ENCODE data around the gene CFAP97D1. TPM values are rescaled to one million over a fixed set of nuclear protein-coding genes. Genes with fewer than 3 reads are reported as not detected.

The CFAP97D1 gene
- total RNA-seq, 4 donors from 2014 or later: 0.42 TPM; not detected in 3

- Histone ChIP-seq H3K36me3 (peaks cover 0 to 24% (median 0%) of the 10 kb centered on the region in 3 donors), H3K27ac (no peak overlapping the region), H3K27me3 (no peaks in the 10 kb centered on the region), H3K4me1 (no peaks in the 10 kb centered on the region), H3K4me3 (no peak overlapping the region), H3K9me3 (no peaks in the 10 kb centered on the region)
- no peak for DNase-seq (ENCODE audit: low spot score in 2 of 2)
- no peak for TF ChIP-seq POLR2A (IDR thresholded peaks at IDR 0.05)
- TF ChIP-seq EP300 (IDR thresholded peaks at IDR 0.05): no peak
- TF ChIP-seq CTCF (IDR thresholded peaks at IDR 0.05): no peak
- WGBS, 2 donors: 75 to 78% methylated on average over 3 of the region's 3 CpGs
Observed at GRCh38 chr17:43801844-43802243, 21.6 kb downstream of the CFAP97D1 start.

GRCh38 chr17:43803758-43804157 lies 23.5 kb downstream of the CFAP97D1 start:
- WGBS, 2 donors: 25 to 49% methylated on average over 4 of the region's 4 CpGs
- Histone ChIP-seq H3K9me3 (no peaks in the 10 kb centered on the region), H3K36me3 (peaks cover 0 to 36% (median 0%) of the 10 kb centered on the region in 3 donors), H3K4me3 (no peak overlapping the region), H3K27me3 (no peaks in the 10 kb centered on the region), H3K27ac (no peak overlapping the region), H3K4me1 (no peaks in the 10 kb centered on the region)
- no peak for DNase-seq (ENCODE audit: low spot score in 2 of 2)
- no peak for TF ChIP-seq CTCF (IDR thresholded peaks at IDR 0.05)
- TF ChIP-seq POLR2A (IDR thresholded peaks at IDR 0.05): no peak
- no peak for TF ChIP-seq EP300 (IDR thresholded peaks at IDR 0.05)

- H3K9me3 ChIP-seq: no peaks in the 10 kb centered on the region
- TF ChIP-seq POLR2A (IDR thresholded peaks at IDR 0.05) (no peak), CTCF (IDR thresholded peaks at IDR 0.05) (no peak)
- no peak overlapping the region for H3K27ac ChIP-seq
- no peaks in the 10 kb centered on the region for H3K27me3 ChIP-seq
- DNase-seq (ENCODE audit: low spot score in 2 of 2): no peak
- H3K4me3 ChIP-seq: no peak overlapping the region
- H3K36me3 ChIP-seq: peaks cover 0 to 46% (median 0%) of the 10 kb centered on the region in 3 donors
- H3K4me1 ChIP-seq: no peaks in the 10 kb centered on the region
Observed at GRCh38 chr17:43805117-43805516, 24.9 kb downstream of the CFAP97D1 start.

GRCh38 chr17:43808076-43808475 lies 27.8 kb downstream of the CFAP97D1 start:
- no peaks in the 10 kb centered on the region for H3K4me1 ChIP-seq
- 85 to 90% methylated on average over 4 of the region's 4 CpGs for WGBS, 2 donors
- no peak overlapping the region for H3K4me3 ChIP-seq
- no peak for DNase-seq (ENCODE audit: low spot score in 2 of 2)
- TF ChIP-seq CTCF (IDR thresholded peaks at IDR 0.05): no peak
- TF ChIP-seq POLR2A (IDR thresholded peaks at IDR 0.05): no peak
- TF ChIP-seq EP300 (IDR thresholded peaks at IDR 0.05): no peak
- H3K36me3 ChIP-seq: peaks cover 0 to 54% (median 0%) of the 10 kb centered on the region in 3 donors
- H3K27ac ChIP-seq: no peak overlapping the region
- H3K9me3 ChIP-seq: no peaks in the 10 kb centered on the region
- no peaks in the 10 kb centered on the region for H3K27me3 ChIP-seq

- Histone ChIP-seq H3K36me3 (peaks cover 0 to 61% (median 0%) of the 10 kb centered on the region in 3 donors), H3K4me3 (no peak overlapping the region), H3K27me3 (no peaks in the 10 kb centered on the region), H3K9me3 (no peaks in the 10 kb centered on the region), H3K4me1 (no peaks in the 10 kb centered on the region), H3K27ac (no peak overlapping the region)
- WGBS, 2 donors: 93% methylated on average over 5 of the region's 5 CpGs
- no peak for TF ChIP-seq POLR2A (IDR thresholded peaks at IDR 0.05)
- TF ChIP-seq CTCF (IDR thresholded peaks at IDR 0.05): no peak
- TF ChIP-seq EP300 (IDR thresholded peaks at IDR 0.05): no peak
- no peak for DNase-seq (ENCODE audit: low spot score in 2 of 2)
Observed at GRCh38 chr17:43809121-43809520, 28.9 kb downstream of the CFAP97D1 start.
